GM13976 (cell line): ENCODE results near the gene ERC2.

Source experiments
- DNase-seq: peaks from one replicate; pipeline ENCODE4 v3.0.0; 2012; ENCODE audit warnings: low spot score
- in situ Hi-C: fragments of 300-500 bp; cut with MboI; formaldehyde crosslinking; loops from one replicate; pipeline ENCODE4 v1.12.0; 2022; ENCODE audit warnings: low sequenced_read_pairs, mixed read lengths, inconsistent platforms; ENCODE audit not compliant: unreplicated experiment
- TF ChIP-seq, protein P1 (sequence below): IDR thresholded peaks from 2 replicates; pipeline ENCODE4 v1.5.1; 2012; ENCODE audit warnings: borderline replicate concordance, mild to moderate bottlenecking; ENCODE audit not compliant: insufficient read depth; ENCODE audit errors: extremely low read depth, missing control alignments, control extremely low read depth

The ERC2 gene

DNA sequence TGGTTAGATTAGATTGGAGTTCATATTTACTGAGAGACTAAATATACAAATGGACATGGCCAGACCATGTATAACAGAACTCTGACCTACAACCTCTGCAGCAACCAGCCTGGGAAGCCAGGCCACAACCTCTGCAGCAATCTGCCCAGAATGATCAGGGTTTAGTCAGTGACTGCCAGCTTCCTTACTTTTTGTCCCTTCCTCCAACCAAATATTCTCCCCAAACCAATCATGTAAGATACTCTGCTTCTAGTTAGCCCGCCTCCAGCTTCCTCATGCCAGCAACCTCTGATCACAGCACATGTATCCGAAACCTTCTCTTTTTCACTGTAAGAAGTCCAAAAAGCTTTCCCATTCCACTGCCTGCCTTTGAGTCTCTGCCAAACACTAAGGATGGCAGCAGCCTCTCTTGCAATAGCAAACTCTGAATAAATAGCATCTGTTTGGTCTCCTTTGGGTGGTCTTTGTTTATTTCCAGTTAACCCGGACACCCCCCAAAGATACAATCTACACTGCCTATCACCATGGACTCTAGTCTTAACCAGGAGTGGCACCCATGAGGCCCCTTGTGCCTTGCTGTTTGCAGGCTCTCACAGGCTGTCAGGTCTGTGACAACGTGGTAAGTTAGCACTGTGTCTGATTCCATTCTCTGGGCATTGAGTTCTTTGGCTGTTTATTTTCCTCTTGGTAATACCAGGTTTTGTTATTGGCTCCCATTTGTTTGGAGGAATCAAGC, 102.2 kb downstream of the ERC2 start:
- no peak for DNase-seq
- in situ Hi-C loops, result no loop called here
- TF ChIP-seq, protein P1, sequence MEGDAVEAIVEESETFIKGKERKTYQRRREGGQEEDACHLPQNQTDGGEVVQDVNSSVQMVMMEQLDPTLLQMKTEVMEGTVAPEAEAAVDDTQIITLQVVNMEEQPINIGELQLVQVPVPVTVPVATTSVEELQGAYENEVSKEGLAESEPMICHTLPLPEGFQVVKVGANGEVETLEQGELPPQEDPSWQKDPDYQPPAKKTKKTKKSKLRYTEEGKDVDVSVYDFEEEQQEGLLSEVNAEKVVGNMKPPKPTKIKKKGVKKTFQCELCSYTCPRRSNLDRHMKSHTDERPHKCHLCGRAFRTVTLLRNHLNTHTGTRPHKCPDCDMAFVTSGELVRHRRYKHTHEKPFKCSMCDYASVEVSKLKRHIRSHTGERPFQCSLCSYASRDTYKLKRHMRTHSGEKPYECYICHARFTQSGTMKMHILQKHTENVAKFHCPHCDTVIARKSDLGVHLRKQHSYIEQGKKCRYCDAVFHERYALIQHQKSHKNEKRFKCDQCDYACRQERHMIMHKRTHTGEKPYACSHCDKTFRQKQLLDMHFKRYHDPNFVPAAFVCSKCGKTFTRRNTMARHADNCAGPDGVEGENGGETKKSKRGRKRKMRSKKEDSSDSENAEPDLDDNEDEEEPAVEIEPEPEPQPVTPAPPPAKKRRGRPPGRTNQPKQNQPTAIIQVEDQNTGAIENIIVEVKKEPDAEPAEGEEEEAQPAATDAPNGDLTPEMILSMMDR, result no peak

DNA sequence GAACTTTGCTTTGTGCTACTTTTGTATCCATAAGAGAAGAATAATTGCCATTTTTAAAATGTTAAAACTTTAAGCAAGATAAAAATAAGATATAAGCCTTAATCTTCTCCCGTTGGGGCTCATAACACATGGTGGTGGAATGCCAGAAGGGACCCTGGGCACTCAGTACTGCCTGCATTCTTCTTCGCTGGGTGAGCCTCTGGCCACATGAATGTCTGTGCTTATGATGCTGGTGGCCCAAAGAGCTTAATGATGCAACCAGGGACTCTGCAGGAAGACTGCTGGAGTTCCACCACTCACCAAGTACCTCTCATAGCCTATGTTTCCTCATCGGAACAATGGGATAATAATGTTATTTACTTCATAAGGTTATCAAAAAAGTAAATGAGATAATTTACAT, 103.6 kb downstream of the ERC2 start:
- TF ChIP-seq, protein P1, result no peak
- DNase-seq, result no peak
- in situ Hi-C loops, result no loop called here

DNA sequence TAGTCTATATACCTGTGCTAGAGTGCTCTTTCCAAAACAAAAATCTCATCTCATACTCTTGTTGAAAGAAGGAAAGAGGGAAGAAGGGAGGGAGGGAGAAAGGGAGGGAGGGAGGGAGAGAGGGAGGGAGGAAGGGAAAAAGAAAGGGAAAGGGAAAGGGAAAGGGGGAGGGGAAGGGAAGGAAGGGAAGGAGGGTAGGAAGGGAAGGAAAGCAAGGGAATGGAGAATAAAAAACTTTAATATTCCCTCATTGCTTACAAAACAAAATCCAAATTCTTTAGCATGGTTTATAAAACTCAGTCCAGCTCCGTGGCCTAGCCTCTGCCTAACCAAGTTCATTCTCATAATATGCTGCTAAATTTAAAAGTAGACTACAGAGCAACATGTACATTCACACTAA, 104.5 kb downstream of the ERC2 start:
- TF ChIP-seq, protein P1, result no peak
- DNase-seq, result no peak
- in situ Hi-C loops, result no loop called here

DNA sequence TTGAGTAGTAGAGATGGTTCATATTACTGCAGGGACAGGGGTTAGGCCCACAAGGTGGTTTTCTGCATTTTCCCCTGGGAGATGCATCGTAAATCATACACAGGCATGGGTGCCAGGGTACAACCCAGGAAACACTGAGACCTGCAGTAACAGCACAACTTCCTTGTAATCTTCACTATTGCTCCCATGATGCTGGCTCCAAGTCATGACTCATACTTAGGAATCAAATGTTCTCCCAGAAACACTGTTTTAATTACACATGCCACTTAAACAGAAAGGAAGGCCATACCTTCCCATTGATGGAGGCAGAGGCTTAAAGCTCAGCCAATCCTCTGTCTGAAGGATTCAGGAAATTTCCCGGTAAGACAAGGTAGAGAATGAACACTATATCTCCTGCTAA, 106.5 kb downstream of the ERC2 start:
- TF ChIP-seq, protein P1, result no peak
- DNase-seq, result no peak
- in situ Hi-C loops, result no loop called here

DNA sequence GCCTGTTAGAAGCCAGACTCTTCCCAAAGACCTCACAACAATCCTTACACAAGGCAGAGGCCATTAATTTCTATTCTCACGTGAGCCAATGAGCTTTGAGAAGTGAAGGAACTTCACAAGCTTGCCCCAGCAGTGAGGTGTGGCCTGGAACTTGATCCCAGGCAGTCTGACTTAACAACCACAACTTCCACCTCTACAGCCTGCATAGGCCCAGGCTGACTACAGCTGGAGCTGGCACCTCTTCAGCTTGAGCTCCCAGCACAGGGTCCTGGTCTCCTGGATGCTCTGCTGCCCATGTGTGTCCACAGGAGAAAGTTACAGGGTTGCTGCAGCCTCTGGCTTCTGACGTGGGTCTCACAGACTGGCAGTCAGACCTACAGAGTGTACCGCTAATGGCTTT, 111.0 kb downstream of the ERC2 start:
- TF ChIP-seq, protein P1, result no peak
- in situ Hi-C loops, result no loop called here

DNA sequence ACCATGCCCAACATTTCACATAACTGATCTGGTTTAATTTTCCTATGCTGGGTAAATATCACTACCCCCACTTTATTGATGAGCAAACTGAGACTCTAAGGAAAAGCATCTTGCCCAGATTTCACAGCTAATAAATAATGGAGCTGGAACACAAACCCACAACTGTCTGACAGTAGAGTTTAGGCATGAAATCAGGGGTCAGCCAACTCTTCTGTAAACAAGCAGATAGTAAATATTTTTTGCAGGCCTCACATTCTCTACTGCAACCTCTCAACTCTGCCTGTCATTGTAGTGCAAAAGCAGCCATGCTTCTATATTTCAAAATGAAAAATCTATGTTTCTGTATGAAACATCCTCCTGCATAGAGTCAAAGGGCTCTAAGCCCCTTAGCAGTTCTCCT, 111.5 kb downstream of the ERC2 start:
- in situ Hi-C loops, result no loop called here
- TF ChIP-seq, protein P1, result no peak
- DNase-seq, result no peak

More for the DNA sequence above, 111.0 kb downstream of the ERC2 start:
- DNase-seq, result no peak

DNA sequence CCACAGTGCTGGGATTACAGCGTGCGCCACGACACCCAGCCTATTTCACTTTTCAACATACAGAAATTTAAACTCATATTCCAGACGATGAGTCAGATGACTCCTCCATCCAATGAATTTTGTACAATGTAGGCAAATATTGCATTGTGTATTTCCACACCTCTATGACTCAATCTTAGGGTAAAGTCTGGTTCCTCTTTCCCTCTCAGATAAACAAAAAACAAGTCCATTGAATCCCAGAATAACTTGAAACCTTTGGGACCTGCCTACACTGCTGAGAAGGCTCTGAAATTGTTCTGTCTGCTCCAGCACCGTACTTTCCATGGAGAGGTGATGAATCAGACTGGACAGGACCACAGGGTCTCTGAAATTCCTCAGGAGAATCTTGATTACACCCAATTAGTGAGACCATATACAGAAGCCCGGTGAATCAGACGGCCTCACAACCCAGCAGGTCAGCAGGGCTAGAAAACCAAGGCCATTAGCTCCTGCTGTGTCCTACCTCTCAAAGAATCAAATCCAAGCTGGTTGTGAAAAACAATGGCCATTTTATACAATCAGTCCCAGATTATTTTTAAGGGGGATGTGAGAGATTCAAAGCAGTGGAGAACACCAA, 112.6 kb downstream of the ERC2 start:
- TF ChIP-seq, protein P1, result no peak
- in situ Hi-C loops, result no loop called here
- no peak for DNase-seq
